IMR-90 (cell line): ENCODE data around the gene CACNA2D4. TPM values are rescaled to one million over a fixed set of nuclear protein-coding genes. Genes with fewer than 3 reads are reported as not detected.

Experiments
- ATAC-seq: fragments of 200-7000 bp; cut with Tn5 transposase; 2 replicates; pipeline ENCODE4 v1.9.1; 2020; ENCODE audit warnings: low read depth, mild to moderate bottlenecking, moderate library complexity
- BruUV-seq: library from RNA; stranded (reverse); fragments of 400-500 nt; replicated peaks from 2 replicates; lab custom pipeline; 2021; lab: Mats Ljungman, UMichigan
- CTCF ChIA-PET: fragments of 300-600 bp; formaldehyde crosslinking; extraction: SDS; loops from one replicate; lab custom pipeline; 2021; ENCODE audit warnings: antibody characterized with exemption; lab: Yijun Ruan, JAX
- POLR2A ChIA-PET: fragments of 300-600 bp; sonication (Branson Sonifier 250); formaldehyde crosslinking; loops from one replicate; lab custom pipeline; 2022; ENCODE audit warnings: antibody characterized with exemption; ENCODE audit not compliant: unreplicated experiment; lab: Charles Lee
- DNase-seq: peaks from one replicate; pipeline ENCODE4 v3.0.0; 2013
- H2AFZ ChIP-seq: replicated peaks from 2 replicates; pipeline ENCODE3; 2013; ENCODE audit warnings: low read length, mild to moderate bottlenecking; ENCODE audit not compliant: poor library complexity
- H2AK5ac ChIP-seq: 2 replicates; pipeline ENCODE4 v1.6.1; 2013; ENCODE audit warnings: low read depth, low read length, inconsistent platforms
- H2AK9ac ChIP-seq: replicated peaks from 2 replicates; pipeline ENCODE3; 2013; ENCODE audit warnings: mild to moderate bottlenecking, low read depth, low read length, moderate library complexity; ENCODE audit not compliant: poor library complexity
- H2BK120ac ChIP-seq: 2 replicates; pipeline ENCODE4 v1.6.1; 2013; ENCODE audit warnings: low read depth, low read length, inconsistent platforms
- H2BK15ac ChIP-seq: 3 replicates; pipeline ENCODE4 v1.6.1; 2013; ENCODE audit warnings: low read depth, low read length, inconsistent platforms
- H2BK20ac ChIP-seq: 2 replicates; pipeline ENCODE4 v1.6.1; 2013; ENCODE audit warnings: low read depth, mild to moderate bottlenecking, inconsistent platforms, low read length, moderate library complexity
- H2BK5ac ChIP-seq: 2 replicates; pipeline ENCODE4 v1.6.1; 2013; ENCODE audit warnings: mild to moderate bottlenecking, low read depth, low read length, inconsistent platforms; ENCODE audit not compliant: poor library complexity, severe bottlenecking
- H3K14ac ChIP-seq: replicated peaks from 2 replicates; pipeline ENCODE4 v1.6.1; 2013; ENCODE audit warnings: low read depth, low read length, inconsistent platforms
- H3K18ac ChIP-seq: 2 replicates; pipeline ENCODE4 v1.6.1; 2013; ENCODE audit warnings: low read depth, low read length, control low read depth
- H3K23ac ChIP-seq: 2 replicates; pipeline ENCODE4 v1.6.1; 2013; ENCODE audit warnings: low read depth, low read length, inconsistent platforms
- H3K27ac ChIP-seq: 2 replicates; pipeline ENCODE4 v1.5.1; 2013; ENCODE audit warnings: mild to moderate bottlenecking, control low read depth, low read length; ENCODE audit not compliant: insufficient read depth
- H3K27me3 ChIP-seq: 2 replicates; pipeline ENCODE4 v1.6.1; 2013; ENCODE audit warnings: low read length; ENCODE audit not compliant: control insufficient read depth, insufficient read depth
- H3K36me3 ChIP-seq: 2 replicates; pipeline ENCODE4 v1.6.1; 2013; ENCODE audit warnings: low read length, mixed read lengths; ENCODE audit not compliant: control insufficient read depth, insufficient read depth
- H3K4ac ChIP-seq: 2 replicates; pipeline ENCODE4 v1.6.1; 2013; ENCODE audit warnings: low read depth, low read length, inconsistent platforms
- H3K4me1 ChIP-seq: 2 replicates; pipeline ENCODE4 v1.6.1; 2013; ENCODE audit warnings: low read length, mixed read lengths; ENCODE audit not compliant: control insufficient read depth, insufficient read depth
- H3K4me2 ChIP-seq: 2 replicates; pipeline ENCODE4 v1.6.1; 2013; ENCODE audit warnings: low read depth, mild to moderate bottlenecking, control low read depth, low read length, moderate library complexity
- H3K4me3 ChIP-seq: 2 replicates; pipeline ENCODE4 v1.5.1; 2013; ENCODE audit warnings: low read depth, mild to moderate bottlenecking, control low read depth, low read length, moderate library complexity; ENCODE audit not compliant: insufficient read depth
- H3K56ac ChIP-seq: 2 replicates; pipeline ENCODE4 v1.6.1; 2013; ENCODE audit warnings: low read length, inconsistent platforms; ENCODE audit not compliant: insufficient read depth; ENCODE audit errors: extremely low read depth
- H3K79me1 ChIP-seq, 2 experiments: 2 replicates each; pipeline ENCODE4 v1.6.1; 2013; ENCODE audit warnings: low read length in 2 of 2, inconsistent platforms in 1 of 2, low read depth in 1 of 2
- H3K9ac ChIP-seq: 2 replicates; pipeline ENCODE4 v1.6.1; 2013; ENCODE audit warnings: low read depth, low read length, control low read depth
- H3K9me1 ChIP-seq: 2 replicates; pipeline ENCODE4 v1.6.1; 2013; ENCODE audit warnings: low read length, inconsistent platforms; ENCODE audit not compliant: insufficient read depth
- H3K9me3 ChIP-seq: 2 replicates; pipeline ENCODE4 v1.6.1; 2013; ENCODE audit warnings: low read length; ENCODE audit not compliant: control insufficient read depth, insufficient read depth
- H4K20me1 ChIP-seq: 2 replicates; pipeline ENCODE4 v1.6.1; 2013; ENCODE audit warnings: low read length, inconsistent platforms; ENCODE audit not compliant: insufficient read depth
- H4K5ac ChIP-seq: 2 replicates; pipeline ENCODE4 v1.6.1; 2013; ENCODE audit warnings: mild to moderate bottlenecking, low read depth, low read length, control low read depth
- H4K8ac ChIP-seq, 2 experiments: 2 replicates each; pipeline ENCODE4 v1.6.1; 2013; ENCODE audit warnings: low read depth in 2 of 2, low read length in 2 of 2, control low read depth in 1 of 2, inconsistent platforms in 1 of 2
- H4K91ac ChIP-seq: 2 replicates; pipeline ENCODE4 v1.6.1; 2013; ENCODE audit warnings: low read depth, low read length, inconsistent platforms; ENCODE audit not compliant: insufficient read depth
- BHLHE40 ChIP-seq: fragments of 150-350 bp; IDR thresholded peaks from 2 replicates; pipeline ENCODE4 v1.6.1; 2016; ENCODE audit warnings: mild to moderate bottlenecking, low read depth, low read length
- CHD1 ChIP-seq: IDR thresholded peaks from 2 replicates; pipeline ENCODE4 v1.6.1; 2012; ENCODE audit warnings: low read depth, low read length, improper control_type of control experiment
- CTCF ChIP-seq: conservative IDR thresholded peaks from 2 replicates; pipeline ENCODE4 v1.5.1; 2012; ENCODE audit warnings: mild to moderate bottlenecking, low read depth, low read length, improper control_type of control experiment
- FOS ChIP-seq: fragments of 150-350 bp; IDR thresholded peaks from 2 replicates; pipeline ENCODE4 v1.6.1; 2016; ENCODE audit warnings: low read depth, low read length
- MAFK ChIP-seq: IDR thresholded peaks from 2 replicates; pipeline ENCODE4 v1.6.1; 2012; ENCODE audit warnings: low read depth, low read length, improper control_type of control experiment
- MAZ ChIP-seq: IDR thresholded peaks from 2 replicates; pipeline ENCODE4 v1.6.1; 2012; ENCODE audit warnings: low read depth, mild to moderate bottlenecking, low read length, improper control_type of control experiment, moderate library complexity, borderline replicate concordance
- MXI1 ChIP-seq: IDR thresholded peaks from 2 replicates; pipeline ENCODE4 v1.6.1; 2012; ENCODE audit warnings: low read depth, mild to moderate bottlenecking, low read length, moderate library complexity, borderline replicate concordance
- NFE2L2 ChIP-seq: fragments of 150-350 bp; IDR thresholded peaks from 2 replicates; pipeline ENCODE4 v1.6.1; 2016; ENCODE audit warnings: low read depth, mild to moderate bottlenecking, low read length
- POLR2A ChIP-seq: IDR thresholded peaks from 2 replicates; pipeline ENCODE4 v1.6.1; 2012; ENCODE audit warnings: mild to moderate bottlenecking, low read depth, low read length
- RAD21 ChIP-seq: IDR thresholded peaks from 2 replicates; pipeline ENCODE4 v1.6.1; 2012; ENCODE audit warnings: low read length, improper control_type of control experiment
- RFX5 ChIP-seq: IDR thresholded peaks from 2 replicates; pipeline ENCODE4 v1.8.0; 2012; ENCODE audit warnings: low read depth, mild to moderate bottlenecking, low read length, moderate library complexity
- USF2 ChIP-seq: fragments of 150-350 bp; IDR thresholded peaks from 2 replicates; pipeline ENCODE4 v1.6.1; 2017; ENCODE audit warnings: mild to moderate bottlenecking, antibody characterized with exemption, low read length, low read depth
- WGBS, 2 experiments: methylation state at CpG; one replicate each; pipeline versions ENCODE4 v1.1.5 to v1.1.7; 2013; ENCODE audit warnings: missing lambda C conversion rate in 2 of 2; ENCODE audit not compliant: insufficient read length in 1 of 2; ENCODE audit errors: extremely low coverage in 2 of 2; 5-methylcytosine and 5-hydroxymethylcytosine counted together
- dilution Hi-C: fragments of 300-500 bp; cut with HindIII; formaldehyde crosslinking; loops from one replicate; pipeline ENCODE4 v1.14.3; 2018; ENCODE audit warnings: low sequenced_read_pairs; ENCODE audit not compliant: unreplicated experiment
- in situ Hi-C: fragments of 300-500 bp; cut with MboI; formaldehyde crosslinking; loops from 3 replicates; pipeline ENCODE4 v1.14.3; 2019; ENCODE audit warnings: low sequenced_read_pairs, inconsistent platforms, mixed read lengths
- intact Hi-C: fragments of 100-400 bp; cut with micrococcal nuclease; formaldehyde crosslinking; loops from 2 replicates; pipeline ENCODE4 v1.10.0; 2022
- polyA plus RNA-seq, 3 experiments: library from polyadenylated mRNA; depleted of rRNA; stranded (reverse); fragments of >200 nt; gene quantifications; 2 replicates each; pipeline ENCODE4 v1.2.3, GENCODE V29; 2012; ENCODE audit warnings: low replicate concordance in 1 of 3
- total RNA-seq: library from RNA; depleted of rRNA; stranded (reverse); fragments of >200 nt; gene quantifications from 2 replicates; pipeline ENCODE4 v1.2.3, GENCODE V29; 2012
- TF ChIP-seq, protein P1 (sequence below): fragments of 150-350 bp; IDR thresholded peaks from 2 replicates; pipeline ENCODE4 v1.6.1; 2016; ENCODE audit warnings: low read depth, mild to moderate bottlenecking, low read length, moderate library complexity, borderline replicate concordance

CACNA2D4 gene
- total and polyA plus RNA-seq, 2 of the 4 experiments (the other 2 are of a cell fraction): 0.18 to 0.22 TPM

DNA sequence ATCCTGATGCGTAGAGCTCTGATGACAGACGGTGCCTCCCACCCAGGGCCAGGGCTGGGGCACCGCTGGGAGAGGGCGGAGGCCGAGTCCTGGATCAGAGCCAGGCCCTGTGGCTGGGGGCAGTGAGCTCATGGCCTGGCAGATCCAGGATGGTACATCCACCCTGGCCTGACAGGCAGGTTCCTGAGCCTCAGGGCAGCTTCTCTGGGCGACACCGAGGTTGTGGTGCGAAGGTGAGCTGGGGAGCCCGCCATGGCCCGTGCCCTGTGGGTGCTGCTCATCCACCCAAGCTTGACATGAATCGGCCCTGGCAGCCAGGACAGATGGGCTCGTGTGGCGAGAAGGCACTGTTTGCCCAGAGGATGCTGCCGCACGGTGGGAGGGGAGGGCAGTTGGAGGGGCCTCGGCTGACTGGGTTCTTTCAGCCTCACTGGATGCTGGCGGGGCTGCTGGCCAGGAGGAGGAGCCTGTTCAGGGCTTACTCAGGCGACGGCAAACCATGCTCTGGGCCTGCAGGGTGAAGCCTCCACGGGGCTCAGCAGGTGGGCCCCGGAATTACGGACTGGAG, 81.5 kb downstream of the CACNA2D4 start:
- H3K9me3 ChIP-seq: no peaks in the 10 kb centered on the region
- no peak overlapping the region for H2BK20ac ChIP-seq
- H3K27ac ChIP-seq: no peak overlapping the region
- 76% methylated on average over 16 of the region's 22 CpGs; no CpG with 5 or more reads in 1 of the 2 experiments for WGBS, 2 experiments
- TF ChIP-seq CTCF (no peak), RAD21 (no peak), CHD1 (no peak), USF2 (no peak), RFX5 (no peak), MXI1 (no peak), POLR2A (no peak), NFE2L2 (no peak), MAZ (no peak), BHLHE40 (no peak), MAFK (no peak), FOS (no peak)
- TF ChIP-seq, protein P1, sequence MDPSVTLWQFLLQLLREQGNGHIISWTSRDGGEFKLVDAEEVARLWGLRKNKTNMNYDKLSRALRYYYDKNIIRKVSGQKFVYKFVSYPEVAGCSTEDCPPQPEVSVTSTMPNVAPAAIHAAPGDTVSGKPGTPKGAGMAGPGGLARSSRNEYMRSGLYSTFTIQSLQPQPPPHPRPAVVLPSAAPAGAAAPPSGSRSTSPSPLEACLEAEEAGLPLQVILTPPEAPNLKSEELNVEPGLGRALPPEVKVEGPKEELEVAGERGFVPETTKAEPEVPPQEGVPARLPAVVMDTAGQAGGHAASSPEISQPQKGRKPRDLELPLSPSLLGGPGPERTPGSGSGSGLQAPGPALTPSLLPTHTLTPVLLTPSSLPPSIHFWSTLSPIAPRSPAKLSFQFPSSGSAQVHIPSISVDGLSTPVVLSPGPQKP: no peak
- H3K4me1 ChIP-seq: no peaks in the 10 kb centered on the region
- no peak overlapping the region for H4K8ac ChIP-seq
- no peak overlapping the region for H4K91ac ChIP-seq
- dilution Hi-C loops (no loop called here), in situ Hi-C loops (no loop called here), intact Hi-C loops (no loop called here)
- CTCF ChIA-PET: no interaction called here
- H2AFZ ChIP-seq: no peak overlapping the region
- no peak overlapping the region for H3K9ac ChIP-seq
- ATAC-seq (no peak), DNase-seq (no peak)
- peaks cover 54% of the 10 kb centered on the region for H3K27me3 ChIP-seq
- H2BK120ac ChIP-seq: no peak overlapping the region
- no peak overlapping the region for H3K4ac ChIP-seq
- H3K18ac ChIP-seq: no peak overlapping the region
- H3K36me3 ChIP-seq: no peaks in the 10 kb centered on the region
- no peaks in the 10 kb centered on the region for H3K9me1 ChIP-seq
- no peak overlapping the region for H3K23ac ChIP-seq
- no peak overlapping the region for H2AK9ac ChIP-seq
- no peak overlapping the region for H3K4me3 ChIP-seq
- no peak overlapping the region; the same call in 1 of the 2 replicates for H2AK5ac ChIP-seq
- no peak overlapping the region for H2BK5ac ChIP-seq
- no peak overlapping the region for H3K14ac ChIP-seq
- no TSS peak for BruUV-seq
- H4K20me1 ChIP-seq: no peaks in the 10 kb centered on the region
- no peak overlapping the region for H3K56ac ChIP-seq
- H2BK15ac ChIP-seq: no peak overlapping the region
- no peaks in the 10 kb centered on the region for H3K79me1 ChIP-seq
- POLR2A ChIA-PET: no interaction called here
- H3K4me2 ChIP-seq: no peak overlapping the region
- no peak overlapping the region for H4K5ac ChIP-seq
